Measurements from ENCODE around the gene KIF26A.

GRCh38 chr14:104114421-104115130 lies 23.8 kb upstream of the KIF26A start:
- TF ChIP-seq GATA2 (IDR thresholded peaks at IDR 0.05; ENCODE audit: low read depth, low read length) (no peak), GATA3 (IDR thresholded peaks at IDR 0.05; ENCODE audit: low read depth, low read length) (no peak)

Data from SH-SY5Y (cell line).